GM10248 (cell line): Measurements from ENCODE around the gene TDP1.

Experiments used
- CTCF ChIA-PET: fragments of 300-600 bp; sonication (Branson Sonifier 250); formaldehyde crosslinking; extraction: SDS; loops from one replicate; lab custom pipeline; 2021; ENCODE audit warnings: antibody characterized with exemption; lab: Yijun Ruan, JAX
- POLR2A ChIA-PET: fragments of 350-650 bp; sonication (Branson Sonifier 250); formaldehyde crosslinking; extraction: SDS; loops from one replicate; lab custom pipeline; 2020; ENCODE audit warnings: antibody characterized with exemption; lab: Yijun Ruan, JAX
- DNase-seq: peaks from one replicate; pipeline ENCODE4 v3.0.0; 2012; ENCODE audit errors: extremely low spot score
- TF ChIP-seq, protein P1 (sequence below): IDR thresholded peaks from 2 replicates; pipeline ENCODE4 v1.5.1; 2012; ENCODE audit warnings: mild to moderate bottlenecking, low read depth; ENCODE audit errors: extremely low read depth, missing control alignments, control extremely low read depth

The TDP1 gene

GRCh38 chr14:90027842-90028241 lies 72.1 kb downstream of the TDP1 start:
- no peak for DNase-seq
- TF ChIP-seq, protein P1, sequence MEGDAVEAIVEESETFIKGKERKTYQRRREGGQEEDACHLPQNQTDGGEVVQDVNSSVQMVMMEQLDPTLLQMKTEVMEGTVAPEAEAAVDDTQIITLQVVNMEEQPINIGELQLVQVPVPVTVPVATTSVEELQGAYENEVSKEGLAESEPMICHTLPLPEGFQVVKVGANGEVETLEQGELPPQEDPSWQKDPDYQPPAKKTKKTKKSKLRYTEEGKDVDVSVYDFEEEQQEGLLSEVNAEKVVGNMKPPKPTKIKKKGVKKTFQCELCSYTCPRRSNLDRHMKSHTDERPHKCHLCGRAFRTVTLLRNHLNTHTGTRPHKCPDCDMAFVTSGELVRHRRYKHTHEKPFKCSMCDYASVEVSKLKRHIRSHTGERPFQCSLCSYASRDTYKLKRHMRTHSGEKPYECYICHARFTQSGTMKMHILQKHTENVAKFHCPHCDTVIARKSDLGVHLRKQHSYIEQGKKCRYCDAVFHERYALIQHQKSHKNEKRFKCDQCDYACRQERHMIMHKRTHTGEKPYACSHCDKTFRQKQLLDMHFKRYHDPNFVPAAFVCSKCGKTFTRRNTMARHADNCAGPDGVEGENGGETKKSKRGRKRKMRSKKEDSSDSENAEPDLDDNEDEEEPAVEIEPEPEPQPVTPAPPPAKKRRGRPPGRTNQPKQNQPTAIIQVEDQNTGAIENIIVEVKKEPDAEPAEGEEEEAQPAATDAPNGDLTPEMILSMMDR: no peak
- CTCF ChIA-PET: interaction anchor here (0.9 kb wide), 1 partner anchor 10 kb away, joined by 4 read pairs; no protein-coding TSS in a partner anchor
- POLR2A ChIA-PET: no interaction called here

- DNase-seq: no peak
- TF ChIP-seq, protein P1: no peak
- POLR2A ChIA-PET: no interaction called here
- CTCF ChIA-PET: no interaction called here
Observed at GRCh38 chr14:90034156-90034555, 78.4 kb downstream of the TDP1 start.

GRCh38 chr14:90034835-90035525 lies 79.3 kb downstream of the TDP1 start:
- CTCF ChIA-PET: no interaction called here
- POLR2A ChIA-PET: no interaction called here
- no peak for DNase-seq
- TF ChIP-seq, protein P1: no peak

GRCh38 chr14:90039253-90040010 lies 83.7 kb downstream of the TDP1 start:
- CTCF ChIA-PET: no interaction called here

GRCh38 chr14:90040411-90040810 lies 84.7 kb downstream of the TDP1 start:
- ChIA-PET CTCF (interaction anchor here (1.2 kb wide), 1 partner anchor 68 kb away, joined by 4 read pairs; no protein-coding TSS in a partner anchor), POLR2A (no interaction called here)
- TF ChIP-seq, protein P1: no peak
- DNase-seq: no peak

More at GRCh38 chr14:90039253-90040010, 83.7 kb downstream of the TDP1 start:
- POLR2A ChIA-PET: no interaction called here
- TF ChIP-seq, protein P1: no peak
- no peak for DNase-seq

GRCh38 chr14:90042496-90043252 lies 86.9 kb downstream of the TDP1 start:
- TF ChIP-seq, protein P1: no peak
- CTCF ChIA-PET: no interaction called here
- DNase-seq: no peak
- POLR2A ChIA-PET: no interaction called here
